Activated T-cell treated with anti-CD3 and anti-CD28 coated beads, Interleukin-2, amount 50 U/mL, for 72 hours (primary cell): ENCODE data around the gene P2RY2. TPM values are rescaled to one million over a fixed set of nuclear protein-coding genes. Genes with fewer than 3 reads are reported as not detected.

Experiments
- ATAC-seq, 2 donors: fragments of 150-1000 bp; cut with Tn5 transposase; replicated peaks in 1 of 2; 2 replicates each; pipeline ENCODE4 v1.10.0; 2021; ENCODE audit warnings: moderate library complexity in 2 of 2, mild to moderate bottlenecking in 1 of 2
- DNase-seq, 2 donors: peaks; one replicate each; pipeline ENCODE4 v3.0.0; 2021 to 2022; ENCODE audit warnings: mixed read lengths in 1 of 2
- H3K27ac Mint-ChIP-seq: one replicate; pipeline ENCODE4 v1.8.0; 2022; ENCODE audit warnings: mild to moderate bottlenecking, moderate library complexity, mixed read lengths
- H3K27me3 Mint-ChIP-seq: one replicate; pipeline ENCODE4 v1.8.0; 2022; ENCODE audit warnings: low read depth, mixed read lengths
- H3K36me3 Mint-ChIP-seq, 2 donors: one replicate each; pipeline ENCODE4 v1.8.0; 2022; ENCODE audit warnings: mixed read lengths in 2 of 2, mild to moderate bottlenecking in 1 of 2; ENCODE audit not compliant: insufficient read depth in 2 of 2
- H3K4me1 Mint-ChIP-seq: one replicate; pipeline ENCODE4 v1.8.0; 2022; ENCODE audit warnings: low read depth, mixed read lengths
- H3K4me3 Mint-ChIP-seq, 2 donors: one replicate each; pipeline ENCODE4 v1.8.0; 2022; ENCODE audit warnings: mild to moderate bottlenecking in 2 of 2, mixed read lengths in 2 of 2, moderate library complexity in 2 of 2
- H3K9me3 Mint-ChIP-seq, 2 donors: one replicate each; pipeline ENCODE4 v1.8.0; 2022; ENCODE audit warnings: mixed read lengths in 2 of 2
- total RNA-seq, 2 donors: library from RNA; stranded (reverse); gene quantifications; one replicate each; pipeline ENCODE4 v1.2.3, GENCODE V29; 2022

Gene P2RY2
- total RNA-seq, 2 donors from 2014 or later, result not detected

- Mint-ChIP-seq H3K27ac (no peak overlapping the region), H3K4me3 (no peak overlapping the region), H3K36me3 (no peaks in the 10 kb centered on the region), H3K27me3 (no peaks in the 10 kb centered on the region), H3K4me1 (peaks cover 4% of the 10 kb centered on the region), H3K9me3 (no peaks in the 10 kb centered on the region)
- no peak for DNase-seq
- ATAC-seq, result peak; percentile 37 to 71
Observed at GRCh38 chr11:73249853-73250783, 32.0 kb downstream of the P2RY2 start.

- Mint-ChIP-seq H3K4me1 (peaks cover 4% of the 10 kb centered on the region), H3K27me3 (no peaks in the 10 kb centered on the region), H3K36me3 (no peaks in the 10 kb centered on the region), H3K9me3 (no peaks in the 10 kb centered on the region), H3K27ac (no peak overlapping the region), H3K4me3 (no peak overlapping the region)
- DNase-seq (no peak), ATAC-seq (peak; percentile 42 to 60)
Observed at GRCh38 chr11:73252577-73253191, 34.6 kb downstream of the P2RY2 start.

GRCh38 chr11:73257342-73258103 is 39.4 kb downstream of the P2RY2 start:
- Mint-ChIP-seq H3K27ac (no peak overlapping the region), H3K4me1 (no peaks in the 10 kb centered on the region), H3K27me3 (peaks cover 15% of the 10 kb centered on the region), H3K36me3 (no peaks in the 10 kb centered on the region), H3K9me3 (no peaks in the 10 kb centered on the region), H3K4me3 (no peak overlapping the region)
- ATAC-seq, result no peak
- no peak for DNase-seq

- Mint-ChIP-seq H3K4me3 (no peak overlapping the region), H3K27ac (no peak overlapping the region), H3K27me3 (peaks cover 23% of the 10 kb centered on the region), H3K36me3 (no peaks in the 10 kb centered on the region), H3K9me3 (no peaks in the 10 kb centered on the region), H3K4me1 (no peaks in the 10 kb centered on the region)
- no peak for ATAC-seq
- DNase-seq, result no peak
Observed at GRCh38 chr11:73258104-73259035, 40.3 kb downstream of the P2RY2 start.

- Mint-ChIP-seq H3K27ac (no peak overlapping the region), H3K36me3 (no peaks in the 10 kb centered on the region), H3K9me3 (no peaks in the 10 kb centered on the region), H3K27me3 (peaks cover 28% of the 10 kb centered on the region), H3K4me3 (no peak overlapping the region), H3K4me1 (no peaks in the 10 kb centered on the region)
- DNase-seq (no peak), ATAC-seq (no peak)
Observed at GRCh38 chr11:73259406-73260126, 41.5 kb downstream of the P2RY2 start.

GRCh38 chr11:73260127-73260457 is 42.0 kb downstream of the P2RY2 start:
- Mint-ChIP-seq H3K9me3 (no peaks in the 10 kb centered on the region), H3K27ac (no peak overlapping the region), H3K4me1 (no peaks in the 10 kb centered on the region), H3K27me3 (peaks cover 33% of the 10 kb centered on the region), H3K4me3 (no peak overlapping the region), H3K36me3 (no peaks in the 10 kb centered on the region)
- DNase-seq, result no peak
- ATAC-seq, result no peak

GRCh38 chr11:73262851-73263495 is 44.9 kb downstream of the P2RY2 start:
- Mint-ChIP-seq H3K9me3 (no peaks in the 10 kb centered on the region), H3K27ac (no peak overlapping the region), H3K4me1 (no peaks in the 10 kb centered on the region), H3K36me3 (no peaks in the 10 kb centered on the region), H3K4me3 (no peak overlapping the region), H3K27me3 (peaks cover 41% of the 10 kb centered on the region)
- ATAC-seq (no peak), DNase-seq (no peak)

GRCh38 chr11:73263640-73264039 is 45.6 kb downstream of the P2RY2 start:
- Mint-ChIP-seq H3K9me3 (no peaks in the 10 kb centered on the region), H3K27me3 (peaks cover 41% of the 10 kb centered on the region), H3K4me1 (no peaks in the 10 kb centered on the region), H3K36me3 (no peaks in the 10 kb centered on the region), H3K4me3 (no peak overlapping the region), H3K27ac (no peak overlapping the region)
- ATAC-seq (no peak), DNase-seq (no peak)

- Mint-ChIP-seq H3K36me3 (no peaks in the 10 kb centered on the region), H3K4me1 (no peaks in the 10 kb centered on the region), H3K27me3 (peaks cover 34% of the 10 kb centered on the region), H3K27ac (no peak overlapping the region), H3K9me3 (no peaks in the 10 kb centered on the region), H3K4me3 (no peak overlapping the region)
- ATAC-seq (no peak), DNase-seq (no peak)
Observed at GRCh38 chr11:73265278-73265810, 47.3 kb downstream of the P2RY2 start.

- no peak overlapping the region for H3K27ac Mint-ChIP-seq
- H3K9me3 Mint-ChIP-seq, result no peaks in the 10 kb centered on the region
- peaks cover 34% of the 10 kb centered on the region for H3K27me3 Mint-ChIP-seq
- no peak for DNase-seq
- ATAC-seq, result no peak
- H3K4me3 Mint-ChIP-seq, result no peak overlapping the region
- H3K36me3 Mint-ChIP-seq, result no peaks in the 10 kb centered on the region
- no peaks in the 10 kb centered on the region for H3K4me1 Mint-ChIP-seq
Observed at GRCh38 chr11:73265853-73266645, 48.0 kb downstream of the P2RY2 start.

- DNase-seq (no peak), ATAC-seq (no peak)
- Mint-ChIP-seq H3K36me3 (no peaks in the 10 kb centered on the region), H3K27me3 (peaks cover 34% of the 10 kb centered on the region), H3K4me3 (no peak overlapping the region), H3K4me1 (no peaks in the 10 kb centered on the region), H3K27ac (no peak overlapping the region), H3K9me3 (no peaks in the 10 kb centered on the region)
Observed at GRCh38 chr11:73266646-73267020, 48.6 kb downstream of the P2RY2 start.
